ENCODE results near the gene TMEM221.

TMEM221 gene

GRCh38 chr19:17424743-17425365, 23.6 kb downstream of the TMEM221 start:
- TF ChIP-seq CTCF (IDR thresholded peaks at IDR 0.05; ENCODE audit: control insufficient read depth, insufficient read depth, low read depth, low read length, missing control alignments) = peak; percentile 45
- no peak overlapping the region for H3K4me3 ChIP-seq (ENCODE audit: control insufficient read depth, low read depth, low read length)
- no peak for DNase-seq (ENCODE audit: low read depth)

GRCh38 chr19:17423429-17424208, 24.8 kb downstream of the TMEM221 start:
- no peak for DNase-seq (ENCODE audit: low read depth)
- TF ChIP-seq CTCF (IDR thresholded peaks at IDR 0.05; ENCODE audit: control insufficient read depth, insufficient read depth, low read depth, low read length, missing control alignments) = no peak
- H3K4me3 ChIP-seq (ENCODE audit: control insufficient read depth, low read depth, low read length) = no peak overlapping the region

DNA sequence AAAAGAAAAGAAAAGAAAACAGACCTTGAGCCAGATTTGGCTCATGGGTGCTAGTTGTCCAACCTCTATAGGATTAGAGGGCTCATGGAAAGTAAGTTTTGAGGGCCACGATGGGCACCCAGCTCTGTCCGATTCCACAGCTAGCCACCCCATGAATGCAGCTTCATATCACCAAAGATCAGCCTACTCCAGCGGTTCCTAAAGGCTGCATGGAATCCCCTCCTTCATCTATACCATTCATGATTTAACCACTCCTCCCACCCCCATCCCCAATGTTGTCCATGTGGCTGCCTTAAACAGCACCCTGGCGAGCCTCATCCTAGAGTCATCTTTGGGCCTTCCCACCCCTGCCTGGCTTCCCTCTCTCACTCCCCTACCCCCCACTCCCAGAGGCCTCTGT, 26.5 kb downstream of the TMEM221 start:
- no peak overlapping the region for H3K4me3 ChIP-seq (ENCODE audit: control insufficient read depth, low read depth, low read length)
- no peak for DNase-seq (ENCODE audit: low read depth)
- TF ChIP-seq CTCF (IDR thresholded peaks at IDR 0.05; ENCODE audit: control insufficient read depth, insufficient read depth, low read depth, low read length, missing control alignments) = no peak

GRCh38 chr19:17420475-17420924, 28.0 kb downstream of the TMEM221 start:
- H3K4me3 ChIP-seq (ENCODE audit: control insufficient read depth, low read depth, low read length) = peak overlapping the region; percentile 55
- no peak for TF ChIP-seq CTCF (IDR thresholded peaks at IDR 0.05; ENCODE audit: control insufficient read depth, insufficient read depth, low read depth, low read length, missing control alignments)
- no peak for DNase-seq (ENCODE audit: low read depth)

- peak within 1 kb of the TSS; percentile 55 for H3K4me3 ChIP-seq (ENCODE audit: control insufficient read depth, low read depth, low read length)
- DNase-seq (ENCODE audit: low read depth) = peak; percentile 96
- TF ChIP-seq CTCF (IDR thresholded peaks at IDR 0.05; ENCODE audit: control insufficient read depth, insufficient read depth, low read depth, low read length, missing control alignments) = no peak
Observed at GRCh38 chr19:17419621-17420474, 28.6 kb downstream of the TMEM221 start, which contains the start of gene MVB12A. TSS of gene MVB12A (plus strand) at chr19:17420047. CDS start at chr19:17420136, 89 bp downstream.

DNA sequence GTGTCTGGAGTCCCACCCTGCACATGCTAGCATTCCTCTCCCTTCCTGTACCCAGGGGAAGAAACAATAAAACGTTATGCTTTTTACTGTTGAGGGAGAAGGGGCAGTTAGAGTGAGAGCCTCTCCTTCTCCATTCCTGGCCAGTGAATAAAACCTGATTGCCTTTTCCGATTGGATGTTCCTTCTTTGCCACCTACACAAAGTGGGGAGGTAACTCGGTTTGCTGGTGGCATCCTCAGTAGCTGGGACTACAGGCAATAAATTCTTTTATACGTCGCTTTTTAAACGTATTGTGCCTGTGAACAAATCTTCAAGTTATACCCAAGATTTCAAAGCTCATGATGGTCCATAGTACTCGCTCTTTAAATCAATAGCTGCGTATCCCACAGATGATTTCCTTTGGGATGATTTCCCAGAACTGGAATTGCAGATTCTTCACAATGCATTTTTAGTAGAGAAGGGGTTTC, 29.3 kb downstream of the TMEM221 start:
- no peak for DNase-seq (ENCODE audit: low read depth)
- no peak for TF ChIP-seq CTCF (IDR thresholded peaks at IDR 0.05; ENCODE audit: control insufficient read depth, insufficient read depth, low read depth, low read length, missing control alignments)

More for the DNA sequence above, 29.3 kb downstream of the TMEM221 start:
- H3K4me3 ChIP-seq (ENCODE audit: control insufficient read depth, low read depth, low read length) = peak overlapping the region; percentile 47
